Trophoblast cell (in vitro differentiated cells and primary cell): Measurements from ENCODE around the gene GNAO1.

ENCODE experiments used
- DNase-seq, 2 donors: peaks; one replicate each; pipeline ENCODE4 v3.0.0-alpha.2; 2016
- H2AFZ ChIP-seq: 2 replicates; pipeline ENCODE4 v1.6.1; 2013; ENCODE audit warnings: low read length, moderate library complexity, mild to moderate bottlenecking; ENCODE audit not compliant: insufficient read depth, poor library complexity
- H2AK5ac ChIP-seq: 2 replicates; pipeline ENCODE4 v1.6.1; 2013; ENCODE audit warnings: mild to moderate bottlenecking, low read length
- H2BK120ac ChIP-seq: 2 replicates; pipeline ENCODE4 v1.6.1; 2013; ENCODE audit warnings: low read length, mild to moderate bottlenecking, moderate library complexity; ENCODE audit not compliant: insufficient read depth, poor library complexity
- H2BK12ac ChIP-seq: 2 replicates; pipeline ENCODE4 v1.6.1; 2013; ENCODE audit warnings: mild to moderate bottlenecking, low read length, moderate library complexity
- H2BK5ac ChIP-seq: 2 replicates; pipeline ENCODE4 v1.6.1; 2013; ENCODE audit warnings: low read length, low read depth, moderate library complexity, mild to moderate bottlenecking; ENCODE audit not compliant: poor library complexity
- H3K14ac ChIP-seq: 2 replicates; pipeline ENCODE4 v1.6.1; 2013; ENCODE audit warnings: mild to moderate bottlenecking, low read length
- H3K18ac ChIP-seq: 2 replicates; pipeline ENCODE4 v1.6.1; 2013; ENCODE audit warnings: mild to moderate bottlenecking, low read length
- H3K23ac ChIP-seq: 2 replicates; pipeline ENCODE4 v1.6.1; 2013; ENCODE audit warnings: low read length
- H3K27ac ChIP-seq: 2 replicates; pipeline ENCODE4 v1.5.1; 2013; ENCODE audit warnings: low read depth, mild to moderate bottlenecking, inconsistent platforms, low read length, moderate library complexity
- H3K27me3 ChIP-seq: 2 replicates; pipeline ENCODE4 v1.6.1; 2013; ENCODE audit warnings: inconsistent platforms, mild to moderate bottlenecking, low read length, moderate library complexity; ENCODE audit not compliant: insufficient read depth
- H3K36me3 ChIP-seq, 2 experiments: 1 replicate in 1 of 2; 2 replicates in 1 of 2; pipeline ENCODE4 v1.6.1; 2013; ENCODE audit warnings: low read length in 2 of 2, mild to moderate bottlenecking in 2 of 2, moderate library complexity in 1 of 2; ENCODE audit not compliant: insufficient read depth in 2 of 2, control insufficient read depth in 1 of 2
- H3K4ac ChIP-seq: 2 replicates; pipeline ENCODE4 v1.6.1; 2013; ENCODE audit warnings: low read depth, mild to moderate bottlenecking, low read length, moderate library complexity
- H3K4me1 ChIP-seq, 2 experiments: 1 replicate in 1 of 2; 2 replicates in 1 of 2; pipeline ENCODE4 v1.6.1; 2013; ENCODE audit warnings: low read length in 2 of 2, mild to moderate bottlenecking in 2 of 2, moderate library complexity in 1 of 2; ENCODE audit not compliant: insufficient read depth in 2 of 2, control insufficient read depth in 1 of 2
- H3K4me2 ChIP-seq: 2 replicates; pipeline ENCODE4 v1.6.1; 2013; ENCODE audit warnings: inconsistent platforms, mild to moderate bottlenecking, low read length, moderate library complexity
- H3K4me3 ChIP-seq: 2 replicates; pipeline ENCODE4 v1.5.1; 2013; ENCODE audit warnings: mild to moderate bottlenecking, low read depth, low read length, inconsistent platforms
- H3K79me1 ChIP-seq: one replicate; pipeline ENCODE4 v1.6.1; 2013; ENCODE audit warnings: low read length
- H3K79me2 ChIP-seq: 2 replicates; pipeline ENCODE4 v1.6.1; 2013; ENCODE audit warnings: low read length, mild to moderate bottlenecking; ENCODE audit not compliant: control insufficient read depth, insufficient read depth, poor library complexity
- H3K9ac ChIP-seq: 2 replicates; pipeline ENCODE4 v1.6.1; 2013; ENCODE audit warnings: mild to moderate bottlenecking, low read length
- H3K9me3 ChIP-seq: 2 replicates; pipeline ENCODE4 v1.6.1; 2013; ENCODE audit warnings: low read depth, mild to moderate bottlenecking, control low read depth, inconsistent platforms, low read length; ENCODE audit not compliant: insufficient read depth
- H4K12ac ChIP-seq: 2 replicates; pipeline ENCODE4 v1.6.1; 2013; ENCODE audit warnings: low read depth, mild to moderate bottlenecking, low read length, moderate library complexity
- H4K8ac ChIP-seq: 2 replicates; pipeline ENCODE4 v1.6.1; 2013; ENCODE audit warnings: low read depth, mild to moderate bottlenecking, low read length, moderate library complexity
- H4K91ac ChIP-seq: one replicate; pipeline ENCODE4 v1.6.1; 2013; ENCODE audit warnings: low read depth, mild to moderate bottlenecking, low read length, moderate library complexity
- WGBS: extraction: QIAGEN DNeasy Blood & Tissue Kit; methylation state at CpG from one replicate; pipeline ENCODE4 v1.1.7; 2013; ENCODE audit warnings: missing lambda C conversion rate; ENCODE audit not compliant: insufficient read length, insufficient coverage; ENCODE audit errors: extremely low coverage; 5-methylcytosine and 5-hydroxymethylcytosine counted together

Gene GNAO1

GRCh38 chr16:56191835-56192634 lies 746 bp downstream of the GNAO1 start:
- Histone ChIP-seq H3K4me2 (peak overlapping the region; percentile 92), H3K27ac (no peak overlapping the region), H4K91ac (no peak overlapping the region), H3K9ac (no peak overlapping the region), H2BK5ac (no peak overlapping the region), H2AFZ (peak overlapping the region; percentile 75), H4K12ac (no peak overlapping the region), H2BK12ac (no peak overlapping the region), H3K23ac (no peak overlapping the region), H3K27me3 (peaks cover 35% of the 10 kb centered on the region), H3K79me2 (no peaks in the 10 kb centered on the region), H3K14ac (no peak overlapping the region), H2BK120ac (no peak overlapping the region), H2AK5ac (no peak overlapping the region), H3K36me3 (no peaks in the 10 kb centered on the region), H3K4me3 (peak overlapping the region; percentile 37), H4K8ac (no peak overlapping the region), H3K79me1 (peaks cover 2% of the 10 kb centered on the region), H3K9me3 (no peaks in the 10 kb centered on the region), H3K4ac (no peak overlapping the region), H3K18ac (no peak overlapping the region), H3K4me1 (peaks cover 7 to 8% of the 10 kb centered on the region in 2 experiments)
- peak in 1 of 2 donors; percentile 12 for DNase-seq
- WGBS = no CpG with 5 or more reads among the region's 46 CpGs

- H3K23ac ChIP-seq = no peak overlapping the region
- no CpG with 5 or more reads among the region's 6 CpGs for WGBS
- no peaks in the 10 kb centered on the region for H3K36me3 ChIP-seq
- H2BK120ac ChIP-seq = no peak overlapping the region
- H2AK5ac ChIP-seq = no peak overlapping the region
- peaks cover 35% of the 10 kb centered on the region for H3K27me3 ChIP-seq
- no peak overlapping the region for H2BK12ac ChIP-seq
- no peaks in the 10 kb centered on the region for H3K79me2 ChIP-seq
- no peak overlapping the region for H3K4me3 ChIP-seq
- no peak overlapping the region for H4K8ac ChIP-seq
- no peak overlapping the region for H4K12ac ChIP-seq
- no peak overlapping the region for H3K14ac ChIP-seq
- no peak overlapping the region for H2BK5ac ChIP-seq
- H2AFZ ChIP-seq = no peak overlapping the region
- no peak for DNase-seq
- peaks cover 2% of the 10 kb centered on the region for H3K79me1 ChIP-seq
- no peak overlapping the region for H4K91ac ChIP-seq
- H3K27ac ChIP-seq = no peak overlapping the region
- peaks cover 7 to 8% of the 10 kb centered on the region in 2 experiments for H3K4me1 ChIP-seq
- no peak overlapping the region for H3K9ac ChIP-seq
- no peaks in the 10 kb centered on the region for H3K9me3 ChIP-seq
- no peak overlapping the region for H3K18ac ChIP-seq
- no peak overlapping the region for H3K4me2 ChIP-seq
- no peak overlapping the region for H3K4ac ChIP-seq
These were observed 1.3 kb downstream of the GNAO1 start for GRCh38 chr16:56192635-56192945.

GRCh38 chr16:56192986-56193945 lies 2.0 kb downstream of the GNAO1 start:
- H3K18ac ChIP-seq = no peak overlapping the region
- H2AFZ ChIP-seq = no peak overlapping the region
- H2BK5ac ChIP-seq = no peak overlapping the region
- H3K27ac ChIP-seq = no peak overlapping the region
- peaks cover 2% of the 10 kb centered on the region for H3K79me1 ChIP-seq
- H3K4me3 ChIP-seq = no peak overlapping the region
- no peak overlapping the region for H4K12ac ChIP-seq
- no peak overlapping the region for H3K9ac ChIP-seq
- no peaks in the 10 kb centered on the region for H3K36me3 ChIP-seq
- H3K27me3 ChIP-seq = peaks cover 35% of the 10 kb centered on the region
- H3K79me2 ChIP-seq = no peaks in the 10 kb centered on the region
- no peak overlapping the region for H4K8ac ChIP-seq
- peaks cover 7 to 8% of the 10 kb centered on the region in 2 experiments for H3K4me1 ChIP-seq
- no peak for DNase-seq
- no peak overlapping the region for H4K91ac ChIP-seq
- H2AK5ac ChIP-seq = no peak overlapping the region
- no peak overlapping the region for H3K14ac ChIP-seq
- no peak overlapping the region for H3K4ac ChIP-seq
- H3K9me3 ChIP-seq = no peaks in the 10 kb centered on the region
- H2BK120ac ChIP-seq = no peak overlapping the region
- no peak overlapping the region for H3K4me2 ChIP-seq
- no peak overlapping the region for H2BK12ac ChIP-seq
- H3K23ac ChIP-seq = no peak overlapping the region
- no CpG with 5 or more reads among the region's 33 CpGs for WGBS

- H3K23ac ChIP-seq = no peak overlapping the region
- DNase-seq = peak; percentile 66 to 79
- peaks cover 7 to 8% of the 10 kb centered on the region in 2 experiments for H3K4me1 ChIP-seq
- no peak overlapping the region for H3K9ac ChIP-seq
- no peak overlapping the region for H2BK12ac ChIP-seq
- H3K27me3 ChIP-seq = peaks cover 32% of the 10 kb centered on the region
- no peak overlapping the region for H2AK5ac ChIP-seq
- H3K14ac ChIP-seq = no peak overlapping the region
- H4K12ac ChIP-seq = no peak overlapping the region
- H2BK5ac ChIP-seq = no peak overlapping the region
- no CpG with 5 or more reads among the region's 48 CpGs for WGBS
- H4K8ac ChIP-seq = no peak overlapping the region
- no peaks in the 10 kb centered on the region for H3K9me3 ChIP-seq
- no peak overlapping the region for H3K4me3 ChIP-seq
- H3K79me2 ChIP-seq = no peaks in the 10 kb centered on the region
- H4K91ac ChIP-seq = no peak overlapping the region
- H3K27ac ChIP-seq = no peak overlapping the region
- no peaks in the 10 kb centered on the region for H3K36me3 ChIP-seq
- H3K79me1 ChIP-seq = peaks cover 2% of the 10 kb centered on the region
- no peak overlapping the region for H2AFZ ChIP-seq
- H3K18ac ChIP-seq = no peak overlapping the region
- no peak overlapping the region for H3K4ac ChIP-seq
- peak overlapping the region; percentile 43 for H3K4me2 ChIP-seq
- no peak overlapping the region for H2BK120ac ChIP-seq
These were observed 2.9 kb downstream of the GNAO1 start for GRCh38 chr16:56193951-56194726.
